ENCODE results near the gene VEGFB. TPM values are rescaled to one million over a fixed set of nuclear protein-coding genes. Genes with fewer than 3 reads are reported as not detected.
A peak's percentile ranks its signal among the peaks of the same experiment; 100 is the strongest.
"Not testable (repeated sequence)": the region's sequence is repeated elsewhere in the genome, so short reads cannot be mapped to it uniquely, and the experiment has no call there.

VEGFB gene
- total and polyA plus RNA-seq, 2 donors, result 16.0 to 70.2 TPM

- H3K27ac ChIP-seq (ENCODE audit: low read depth in 1 of 2, low read length in 1 of 2), result peak overlapping the region; percentile 92 to 99
- DNase-seq (ENCODE audit: low read depth in 6 of 9, low spot score in 9 of 9), result peak in 8 of 9 donors; percentile 95 to 100 (median 99)
- peaks cover 0 to 14% of the 10 kb centered on the region in 2 donors for H3K9me3 ChIP-seq (ENCODE audit: control insufficient read depth in 2 of 2, insufficient read depth in 1 of 2, low read length in 1 of 2)
- WGBS, result under 1% methylated on average over 63 of the region's 63 CpGs
- peak overlapping the region; percentile 54 to 80 for H3K4me3 ChIP-seq (ENCODE audit: low read length in 2 of 2)
- no peaks in the 10 kb centered on the region for H3K27me3 ChIP-seq (ENCODE audit: control insufficient read depth in 2 of 2, insufficient read depth in 1 of 2, low read length in 1 of 2)
- H3K36me3 ChIP-seq (ENCODE audit: control insufficient read depth in 2 of 2, insufficient read depth in 2 of 2, low read length in 1 of 2), result peaks cover 19 to 22% of the 10 kb centered on the region in 2 donors
- peaks cover 20 to 80% of the 10 kb centered on the region in 2 donors for H3K4me1 ChIP-seq (ENCODE audit: control insufficient read depth in 2 of 2, insufficient read depth in 2 of 2, low read length in 2 of 2)
These were observed 7.3 kb downstream of the VEGFB start for GRCh38 chr11:64241491-64242374.

DNA sequence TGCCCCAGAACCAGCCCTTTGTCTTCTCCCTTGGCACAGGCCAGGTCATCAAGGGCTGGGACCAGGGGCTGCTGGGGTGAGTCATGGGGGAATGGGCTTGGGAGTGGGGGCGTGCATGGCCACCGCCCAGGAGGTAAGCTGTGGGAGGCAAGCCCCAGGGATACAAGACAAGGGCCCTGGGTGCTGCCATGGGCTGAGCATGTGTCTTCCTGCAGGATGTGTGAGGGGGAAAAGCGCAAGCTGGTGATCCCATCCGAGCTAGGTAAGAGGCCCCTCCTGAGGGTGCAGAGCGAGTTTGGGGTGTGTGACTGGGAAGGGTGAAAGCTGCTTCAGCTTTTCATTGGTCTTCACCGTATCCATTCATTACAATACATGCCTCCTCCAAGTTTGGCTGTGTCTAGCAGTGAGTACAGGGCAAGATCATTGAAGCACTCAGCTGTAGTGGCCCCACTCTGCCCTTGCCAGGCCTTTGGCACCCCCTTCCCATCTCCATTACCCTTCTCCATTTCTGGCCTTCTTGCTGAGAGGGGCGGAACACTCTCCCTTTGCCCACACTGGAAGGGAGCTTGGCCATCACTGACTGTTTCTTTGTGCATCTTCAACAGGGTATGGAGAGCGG is 9.0 kb downstream of the VEGFB start:
- Histone ChIP-seq H3K27ac (ENCODE audit: low read depth in 1 of 2, low read length in 1 of 2) (no peak overlapping the region), H3K9me3 (ENCODE audit: control insufficient read depth in 2 of 2, insufficient read depth in 1 of 2, low read length in 1 of 2) (peaks cover 0 to 14% of the 10 kb centered on the region in 2 donors), H3K4me1 (ENCODE audit: control insufficient read depth in 2 of 2, insufficient read depth in 2 of 2, low read length in 2 of 2) (peaks cover 26 to 77% of the 10 kb centered on the region in 2 donors), H3K27me3 (ENCODE audit: control insufficient read depth in 2 of 2, insufficient read depth in 1 of 2, low read length in 1 of 2) (peaks cover 3 to 15% of the 10 kb centered on the region in 2 donors), H3K36me3 (ENCODE audit: control insufficient read depth in 2 of 2, insufficient read depth in 2 of 2, low read length in 1 of 2) (peaks cover 7 to 19% of the 10 kb centered on the region in 2 donors), H3K4me3 (ENCODE audit: low read length in 2 of 2) (no peak overlapping the region)
- no peak for DNase-seq (ENCODE audit: low read depth in 6 of 9, low spot score in 9 of 9)
- WGBS, result 95% methylated on average over 8 of the region's 8 CpGs

- Histone ChIP-seq H3K27me3 (ENCODE audit: control insufficient read depth in 2 of 2, insufficient read depth in 1 of 2, low read length in 1 of 2) (peaks cover 4 to 18% of the 10 kb centered on the region in 2 donors), H3K36me3 (ENCODE audit: control insufficient read depth in 2 of 2, insufficient read depth in 2 of 2, low read length in 1 of 2) (peaks cover 0 to 19% of the 10 kb centered on the region in 2 donors), H3K4me3 (ENCODE audit: low read length in 2 of 2) (no peak overlapping the region), H3K9me3 (ENCODE audit: control insufficient read depth in 2 of 2, insufficient read depth in 1 of 2, low read length in 1 of 2) (peaks cover 0 to 14% of the 10 kb centered on the region in 2 donors), H3K4me1 (ENCODE audit: control insufficient read depth in 2 of 2, insufficient read depth in 2 of 2, low read length in 2 of 2) (peaks cover 26 to 70% of the 10 kb centered on the region in 2 donors), H3K27ac (ENCODE audit: low read depth in 1 of 2, low read length in 1 of 2) (no peak overlapping the region)
- 81% methylated on average over 5 of the region's 5 CpGs for WGBS
- DNase-seq (ENCODE audit: low read depth in 6 of 9, low spot score in 9 of 9), result no peak
These were observed 9.7 kb downstream of the VEGFB start for GRCh38 chr11:64244107-64244506.

GRCh38 chr11:64244966-64245365 is 10.6 kb downstream of the VEGFB start:
- 41% methylated on average over 6 of the region's 6 CpGs for WGBS
- Histone ChIP-seq H3K4me3 (ENCODE audit: low read length in 2 of 2) (peak overlapping the region; percentile 64 to 74), H3K27me3 (ENCODE audit: control insufficient read depth in 2 of 2, insufficient read depth in 1 of 2, low read length in 1 of 2) (peaks cover 4 to 18% of the 10 kb centered on the region in 2 donors), H3K9me3 (ENCODE audit: control insufficient read depth in 2 of 2, insufficient read depth in 1 of 2, low read length in 1 of 2) (peaks cover 0 to 14% of the 10 kb centered on the region in 2 donors), H3K36me3 (ENCODE audit: control insufficient read depth in 2 of 2, insufficient read depth in 2 of 2, low read length in 1 of 2) (peaks cover 0 to 19% of the 10 kb centered on the region in 2 donors), H3K4me1 (ENCODE audit: control insufficient read depth in 2 of 2, insufficient read depth in 2 of 2, low read length in 2 of 2) (peaks cover 26 to 71% of the 10 kb centered on the region in 2 donors), H3K27ac (ENCODE audit: low read depth in 1 of 2, low read length in 1 of 2) (peak overlapping the region; percentile 77 to 79)
- DNase-seq (ENCODE audit: low read depth in 6 of 9, low spot score in 9 of 9), result no peak

DNA sequence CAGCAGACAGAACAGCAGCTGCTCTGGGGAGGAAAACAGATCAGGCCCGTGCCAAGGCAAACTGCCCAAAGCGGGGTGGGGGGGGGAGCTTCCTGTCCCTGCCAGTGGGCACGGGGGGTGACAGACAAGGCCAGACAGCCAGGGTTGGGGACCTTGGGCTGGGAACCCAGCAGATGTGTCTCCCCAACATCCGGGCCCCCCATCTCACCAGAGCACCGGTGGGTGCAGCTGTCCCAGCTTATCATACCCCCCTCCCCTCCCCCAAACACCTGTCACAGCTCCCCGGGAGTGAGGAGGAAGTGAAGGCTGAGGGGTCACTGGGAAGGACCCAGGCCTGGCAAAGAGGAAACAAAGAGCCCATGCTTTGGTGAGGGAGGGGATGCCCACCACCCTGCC is 11.0 kb downstream of the VEGFB start:
- H3K27ac ChIP-seq (ENCODE audit: low read depth in 1 of 2, low read length in 1 of 2), result peak overlapping the region; percentile 79 to 86
- H3K27me3 ChIP-seq (ENCODE audit: control insufficient read depth in 2 of 2, insufficient read depth in 1 of 2, low read length in 1 of 2), result peaks cover 4 to 22% of the 10 kb centered on the region in 2 donors
- peak in 4 of 9 donors; percentile 62 to 81 (median 72) for DNase-seq (ENCODE audit: low read depth in 6 of 9, low spot score in 9 of 9)
- H3K4me1 ChIP-seq (ENCODE audit: control insufficient read depth in 2 of 2, insufficient read depth in 2 of 2, low read length in 2 of 2), result peaks cover 28 to 71% of the 10 kb centered on the region in 2 donors
- H3K4me3 ChIP-seq (ENCODE audit: low read length in 2 of 2), result peak overlapping the region; percentile 64 to 74
- peaks cover 0 to 17% of the 10 kb centered on the region in 2 donors for H3K9me3 ChIP-seq (ENCODE audit: control insufficient read depth in 2 of 2, insufficient read depth in 1 of 2, low read length in 1 of 2)
- WGBS, result 1% methylated on average over 6 of the region's 6 CpGs
- H3K36me3 ChIP-seq (ENCODE audit: control insufficient read depth in 2 of 2, insufficient read depth in 2 of 2, low read length in 1 of 2), result peaks cover 0 to 19% of the 10 kb centered on the region in 2 donors

DNA sequence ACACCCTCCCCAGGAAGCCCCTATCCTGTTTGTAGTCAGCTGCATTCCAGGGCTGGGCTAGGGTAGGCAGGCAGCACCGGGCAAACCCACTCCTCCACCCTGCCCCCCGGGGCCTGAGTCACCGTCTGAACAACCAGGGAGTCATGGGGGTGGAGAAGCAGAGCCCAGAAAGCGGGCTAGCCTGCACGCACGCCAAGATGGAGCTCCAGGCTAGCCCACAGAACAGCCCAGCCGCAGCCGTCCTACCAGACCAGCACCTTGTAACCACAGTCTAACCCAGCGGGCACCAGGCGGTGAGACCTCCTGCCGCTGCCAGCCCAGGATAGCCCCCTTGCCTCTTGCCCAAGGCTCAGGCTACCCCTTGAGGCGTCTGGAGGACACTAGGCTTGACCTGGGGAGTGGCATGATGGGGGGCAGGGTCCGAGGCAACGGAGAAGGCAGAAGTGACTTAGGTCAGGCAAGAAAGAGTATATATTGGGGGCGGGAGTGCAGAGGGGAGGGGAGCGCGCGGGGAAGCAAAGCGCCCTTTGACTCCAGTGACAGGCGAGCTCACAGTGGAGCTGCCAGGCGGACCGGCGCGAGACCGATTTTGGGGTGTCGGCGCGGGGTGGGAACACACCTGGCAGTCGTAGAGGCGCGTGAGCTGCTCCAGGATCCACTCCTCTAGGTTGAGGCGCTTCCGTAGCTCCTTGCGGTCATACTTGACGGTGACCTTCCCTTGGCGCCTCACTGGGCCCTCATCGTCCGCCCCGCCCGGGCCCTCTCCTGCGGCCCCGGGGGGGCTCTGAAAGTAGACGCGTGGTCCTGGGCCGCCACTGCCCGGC is 11.6 kb downstream of the VEGFB start:
- Histone ChIP-seq H3K36me3 (ENCODE audit: control insufficient read depth in 2 of 2, insufficient read depth in 2 of 2, low read length in 1 of 2) (peaks cover 0 to 19% of the 10 kb centered on the region in 2 donors), H3K9me3 (ENCODE audit: control insufficient read depth in 2 of 2, insufficient read depth in 1 of 2, low read length in 1 of 2) (peaks cover 0 to 15% of the 10 kb centered on the region in 2 donors), H3K4me1 (ENCODE audit: control insufficient read depth in 2 of 2, insufficient read depth in 2 of 2, low read length in 2 of 2) (peaks cover 33 to 74% of the 10 kb centered on the region in 2 donors), H3K4me3 (ENCODE audit: low read length in 2 of 2) (peak overlapping the region; percentile 64 to 74), H3K27ac (ENCODE audit: low read depth in 1 of 2, low read length in 1 of 2) (peak overlapping the region; percentile 79 to 86), H3K27me3 (ENCODE audit: control insufficient read depth in 2 of 2, insufficient read depth in 1 of 2, low read length in 1 of 2) (peaks cover 4 to 28% of the 10 kb centered on the region in 2 donors)
- WGBS, result under 1% methylated on average over 46 of the region's 46 CpGs
- peak in 1 of 9 donors; percentile 69 for DNase-seq (ENCODE audit: low read depth in 6 of 9, low spot score in 9 of 9)

DNA sequence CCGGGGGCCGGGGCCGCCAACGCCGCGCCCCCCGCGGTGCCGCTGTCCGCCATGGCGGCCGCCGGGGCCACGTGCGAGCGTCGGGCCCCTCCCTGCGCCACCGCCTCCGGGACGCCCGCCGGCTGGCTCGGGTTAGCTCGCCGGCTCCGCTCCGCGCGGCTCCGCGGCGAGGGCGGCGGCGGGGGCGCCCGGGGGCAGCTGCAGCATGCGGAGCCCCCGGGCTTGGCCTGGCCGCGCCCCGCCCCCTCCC is 12.2 kb downstream of the VEGFB start:
- not testable (repeated sequence) for DNase-seq (ENCODE audit: low read depth in 6 of 9, low spot score in 9 of 9); H3K27ac ChIP-seq (ENCODE audit: low read depth in 1 of 2, low read length in 1 of 2)
- Histone ChIP-seq H3K4me3 (ENCODE audit: low read length in 2 of 2) (peak overlapping the region; percentile 64 to 74), H3K27me3 (ENCODE audit: control insufficient read depth in 2 of 2, insufficient read depth in 1 of 2, low read length in 1 of 2) (peaks cover 4 to 30% of the 10 kb centered on the region in 2 donors), H3K9me3 (ENCODE audit: control insufficient read depth in 2 of 2, insufficient read depth in 1 of 2, low read length in 1 of 2) (peaks cover 0 to 12% of the 10 kb centered on the region in 2 donors), H3K4me1 (ENCODE audit: control insufficient read depth in 2 of 2, insufficient read depth in 2 of 2, low read length in 2 of 2) (peaks cover 34 to 77% of the 10 kb centered on the region in 2 donors), H3K36me3 (ENCODE audit: control insufficient read depth in 2 of 2, insufficient read depth in 2 of 2, low read length in 1 of 2) (peaks cover 0 to 19% of the 10 kb centered on the region in 2 donors)
- 2% methylated on average over 43 of the region's 43 CpGs for WGBS

GRCh38 chr11:64246871-64247728 is 12.7 kb downstream of the VEGFB start, which contains the start of gene PPP1R14B:
Gene PPP1R14B, minus strand, starts transcription at chr11:64246943. Its CDS starts 270 bp downstream, at chr11:64246673.
- peak in 4 of 9 donors; percentile 57 to 80 (median 62) for DNase-seq (ENCODE audit: low read depth in 6 of 9, low spot score in 9 of 9)
- H3K27me3 ChIP-seq (ENCODE audit: control insufficient read depth in 2 of 2, insufficient read depth in 1 of 2, low read length in 1 of 2), result peaks cover 4 to 34% of the 10 kb centered on the region in 2 donors
- H3K27ac ChIP-seq (ENCODE audit: low read depth in 1 of 2, low read length in 1 of 2), result peak within 1 kb of the TSS; percentile 79 to 86
- peaks cover 0 to 12% of the 10 kb centered on the region in 2 donors for H3K9me3 ChIP-seq (ENCODE audit: control insufficient read depth in 2 of 2, insufficient read depth in 1 of 2, low read length in 1 of 2)
- H3K4me3 ChIP-seq (ENCODE audit: low read length in 2 of 2), result peak within 1 kb of the TSS; percentile 64 to 74
- H3K4me1 ChIP-seq (ENCODE audit: control insufficient read depth in 2 of 2, insufficient read depth in 2 of 2, low read length in 2 of 2), result peaks cover 33 to 79% of the 10 kb centered on the region in 2 donors
- H3K36me3 ChIP-seq (ENCODE audit: control insufficient read depth in 2 of 2, insufficient read depth in 2 of 2, low read length in 1 of 2), result peaks cover 0 to 19% of the 10 kb centered on the region in 2 donors
- WGBS, result 3% methylated on average over 74 of the region's 74 CpGs
